HepG2 (cell line): ENCODE results near the gene SERPINF2.

Experiments used
- CEBPZ ChIP-seq: IDR thresholded peaks from 2 replicates; pipeline ENCODE4 v1.6.1; 2012; ENCODE audit warnings: low read length, improper control_type of control experiment
- CTCF ChIP-seq: sonication (generic); formaldehyde crosslinking; IDR thresholded peaks from 2 replicates; pipeline ENCODE4 v1.5.0; 2020; ENCODE audit warnings: mild to moderate bottlenecking, missing genetic modification reagents, moderate library complexity
- E2F1 ChIP-seq: sonication (generic); formaldehyde crosslinking; IDR thresholded peaks from 2 replicates; pipeline ENCODE4 v1.5.0; 2020; ENCODE audit warnings: missing genetic modification reagents
- GABPA ChIP-seq, 2 experiments: IDR thresholded peaks; 2 replicates each; pipeline ENCODE4 v1.6.1; 2011 to 2016; ENCODE audit warnings: low read depth in 2 of 2, low read length in 1 of 2, missing biosample characterization in 1 of 2, missing genetic modification characterization in 1 of 2
- HDAC2 ChIP-seq: sonication (generic); formaldehyde crosslinking; IDR thresholded peaks from 2 replicates; pipeline ENCODE4 v1.4.0; 2020; ENCODE audit warnings: missing genetic modification reagents
- SNAPC5 ChIP-seq: sonication (generic); formaldehyde crosslinking; IDR thresholded peaks from 2 replicates; pipeline ENCODE4 v1.8.1; 2023; ENCODE audit warnings: mild to moderate bottlenecking, missing genetic modification reagents, borderline replicate concordance
- TCF7 ChIP-seq: sonication (generic); IDR thresholded peaks from 2 replicates; pipeline ENCODE4 v1.6.1; 2016; ENCODE audit warnings: antibody characterized with exemption, low read depth
- ZNF746 ChIP-seq: sonication (generic); formaldehyde crosslinking; IDR thresholded peaks from 2 replicates; pipeline ENCODE4 v1.8.0; 2022; ENCODE audit warnings: mild to moderate bottlenecking, missing genetic modification reagents

GRCh38 chr17:1724351-1724868, 18.3 kb upstream of the SERPINF2 start, which contains the start of gene WDR81:
- TF ChIP-seq E2F1 (0 out of 2 replicates have a peak, but pooled peaks have one; percentile 20), SNAPC5 (CRISPR knock-in tag) (no peak), CTCF (CRISPR knock-in tag) (no peak), GABPA (IDR thresholded peaks at IDR 0.05; ENCODE audit: low read depth, low read length) (no peak), GABPA (CRISPR knock-in tag; IDR thresholded peaks at IDR 0.05; ENCODE audit: low read depth) (no peak; the same call in 1 of the 2 replicates), CEBPZ (no peak), ZNF746 (CRISPR knock-in tag) (peak; percentile 47; the same call in 1 of the 2 replicates), HDAC2 (peak; percentile 53), TCF7 (no peak)
